ENCODE results near the gene MYOZ3.

MYOZ3 gene

DNA sequence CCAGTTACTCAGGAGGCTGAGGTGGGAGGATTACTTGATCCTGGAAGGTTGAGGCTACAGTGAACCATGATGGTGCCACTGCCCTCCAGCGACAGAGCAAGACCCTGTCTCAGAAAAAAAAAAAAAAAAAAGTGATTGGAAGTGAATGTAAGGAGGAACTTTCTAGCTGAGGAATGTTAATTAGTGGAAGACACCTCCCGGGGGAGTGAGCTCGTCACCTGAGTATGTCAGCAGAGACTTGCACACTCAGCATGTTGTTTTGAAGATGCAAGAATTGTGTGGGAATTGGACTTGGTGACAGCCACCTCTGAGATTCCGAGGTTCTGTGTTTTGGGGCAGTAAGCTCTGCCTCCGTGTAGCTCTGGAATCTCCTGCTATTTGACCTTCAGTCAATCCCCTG lies 17.0 kb upstream of the MYOZ3 start:
- DNase-seq, result no peak

GRCh38 chr5:150644514-150644913 lies 16.5 kb upstream of the MYOZ3 start:
- DNase-seq, result no peak

GRCh38 chr5:150645070-150645700 lies 15.9 kb upstream of the MYOZ3 start:
- no peak for DNase-seq

- no peak for DNase-seq
Measured at GRCh38 chr5:150647275-150648251, 13.5 kb upstream of the MYOZ3 start.

DNA sequence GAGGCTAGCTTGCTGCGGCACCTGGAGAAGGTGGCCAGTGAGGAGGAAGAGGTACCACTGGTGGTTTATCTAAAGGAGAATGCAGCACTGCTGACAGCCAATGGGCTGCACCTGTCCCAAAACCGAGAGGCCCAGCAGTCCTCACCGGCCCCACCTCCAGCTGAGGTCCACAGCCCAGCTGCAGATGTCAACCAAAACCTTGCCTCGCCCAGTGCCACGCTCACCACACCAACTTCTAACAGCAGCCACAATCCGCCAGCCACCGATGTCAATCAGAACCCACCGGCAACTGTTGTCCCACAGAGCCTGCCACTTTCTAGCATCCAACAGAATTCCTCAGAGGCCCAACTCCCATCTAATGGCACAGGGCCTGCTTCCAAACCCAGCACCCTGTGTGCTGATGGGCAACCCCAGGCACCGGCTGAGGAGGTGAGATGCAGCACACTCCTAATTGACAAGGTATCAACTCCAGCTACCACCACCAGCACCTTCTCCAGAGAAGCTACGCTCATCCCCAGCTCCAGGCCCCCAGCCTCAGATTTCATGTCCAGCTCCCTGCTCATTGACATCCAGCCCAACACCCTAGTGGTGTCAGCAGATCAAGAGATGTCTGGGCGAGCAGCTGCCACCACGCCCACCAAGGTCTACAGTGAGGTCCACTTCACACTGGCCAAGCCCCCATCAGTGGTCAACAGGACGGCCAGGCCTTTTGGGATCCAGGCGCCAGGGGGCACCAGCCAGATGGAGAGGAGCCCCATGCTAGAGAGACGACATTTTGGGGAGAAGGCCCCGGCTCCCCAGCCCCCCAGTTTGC lies 12.6 kb upstream of the MYOZ3 start:
- DNase-seq, result no peak

- DNase-seq, result no peak
Measured at GRCh38 chr5:150649108-150650020, 11.7 kb upstream of the MYOZ3 start.

DNA sequence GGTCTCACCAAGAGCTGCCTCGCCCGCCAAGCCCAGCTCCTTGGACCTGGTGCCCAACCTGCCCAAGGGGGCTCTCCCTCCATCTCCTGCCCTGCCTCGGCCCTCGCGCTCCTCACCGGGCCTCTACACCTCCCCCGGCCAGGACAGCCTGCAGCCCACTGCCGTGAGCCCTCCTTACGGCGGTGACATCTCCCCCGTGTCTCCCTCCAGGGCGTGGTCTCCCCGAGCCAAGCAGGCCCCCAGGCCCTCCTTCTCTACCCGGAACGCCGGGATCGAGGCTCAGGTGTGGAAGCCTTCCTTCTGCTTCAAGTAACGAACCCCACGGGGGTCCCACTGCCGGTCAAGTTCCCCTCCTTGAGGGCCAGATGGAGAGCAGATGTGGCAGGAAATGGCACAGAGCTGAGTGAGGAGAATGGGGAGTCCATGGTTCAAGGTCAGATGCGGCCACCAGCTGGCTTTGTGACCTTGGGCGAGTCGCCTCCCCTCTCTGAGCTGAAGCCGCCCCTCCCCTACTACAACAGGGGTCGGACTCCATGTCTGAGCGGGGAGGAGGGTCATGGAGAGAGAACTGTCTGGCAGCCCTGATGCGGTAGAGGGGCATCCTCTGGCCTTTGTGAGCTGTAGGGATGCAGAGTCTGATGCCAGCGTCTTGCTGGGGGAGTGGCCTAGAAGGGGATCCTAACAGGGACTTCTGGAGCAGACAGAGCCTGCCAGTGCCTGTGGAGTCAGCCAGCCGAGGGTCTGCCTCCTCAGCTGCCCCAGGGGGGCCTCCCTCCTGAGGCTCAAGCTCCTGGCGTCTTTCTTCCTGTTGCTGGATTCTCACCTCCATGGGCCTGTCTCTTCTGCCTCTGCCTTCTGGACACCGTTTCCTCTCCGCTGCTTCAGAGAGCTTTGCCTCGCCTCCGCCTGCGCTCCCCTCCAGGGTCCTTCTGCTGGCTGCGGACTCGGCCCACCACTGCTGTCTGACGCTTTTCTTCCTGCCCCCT lies 10.7 kb upstream of the MYOZ3 start:
- no peak for DNase-seq

DNA sequence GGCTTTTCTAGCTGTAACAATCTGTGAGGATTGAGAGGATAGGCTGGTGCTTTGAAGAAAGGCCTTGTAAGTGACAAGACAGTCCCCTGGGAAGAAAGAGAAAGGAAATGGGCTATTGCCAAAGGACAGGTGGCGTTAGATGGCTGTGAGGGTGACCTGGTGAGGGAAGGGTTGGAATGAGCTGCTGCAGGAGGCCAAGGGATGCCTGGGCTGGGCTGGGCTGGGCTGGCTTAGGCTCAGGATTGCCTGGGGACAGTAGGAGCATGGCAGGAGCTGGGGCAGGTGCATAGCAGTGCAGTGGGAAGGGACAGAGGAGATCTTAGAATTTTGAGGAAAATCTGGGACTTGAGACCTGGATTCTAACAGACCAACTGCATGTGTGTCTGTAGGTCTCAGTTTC lies 9.7 kb upstream of the MYOZ3 start:
- DNase-seq, result no peak

GRCh38 chr5:150651924-150652671 lies 9.0 kb upstream of the MYOZ3 start:
- DNase-seq, result no peak

- no peak for DNase-seq
Measured at GRCh38 chr5:150653145-150653761, 7.8 kb upstream of the MYOZ3 start.

- no peak for DNase-seq
Measured at GRCh38 chr5:150653762-150654556, 7.1 kb upstream of the MYOZ3 start.

- no peak for DNase-seq
Measured at GRCh38 chr5:150655221-150655620, 5.8 kb upstream of the MYOZ3 start.

DNA sequence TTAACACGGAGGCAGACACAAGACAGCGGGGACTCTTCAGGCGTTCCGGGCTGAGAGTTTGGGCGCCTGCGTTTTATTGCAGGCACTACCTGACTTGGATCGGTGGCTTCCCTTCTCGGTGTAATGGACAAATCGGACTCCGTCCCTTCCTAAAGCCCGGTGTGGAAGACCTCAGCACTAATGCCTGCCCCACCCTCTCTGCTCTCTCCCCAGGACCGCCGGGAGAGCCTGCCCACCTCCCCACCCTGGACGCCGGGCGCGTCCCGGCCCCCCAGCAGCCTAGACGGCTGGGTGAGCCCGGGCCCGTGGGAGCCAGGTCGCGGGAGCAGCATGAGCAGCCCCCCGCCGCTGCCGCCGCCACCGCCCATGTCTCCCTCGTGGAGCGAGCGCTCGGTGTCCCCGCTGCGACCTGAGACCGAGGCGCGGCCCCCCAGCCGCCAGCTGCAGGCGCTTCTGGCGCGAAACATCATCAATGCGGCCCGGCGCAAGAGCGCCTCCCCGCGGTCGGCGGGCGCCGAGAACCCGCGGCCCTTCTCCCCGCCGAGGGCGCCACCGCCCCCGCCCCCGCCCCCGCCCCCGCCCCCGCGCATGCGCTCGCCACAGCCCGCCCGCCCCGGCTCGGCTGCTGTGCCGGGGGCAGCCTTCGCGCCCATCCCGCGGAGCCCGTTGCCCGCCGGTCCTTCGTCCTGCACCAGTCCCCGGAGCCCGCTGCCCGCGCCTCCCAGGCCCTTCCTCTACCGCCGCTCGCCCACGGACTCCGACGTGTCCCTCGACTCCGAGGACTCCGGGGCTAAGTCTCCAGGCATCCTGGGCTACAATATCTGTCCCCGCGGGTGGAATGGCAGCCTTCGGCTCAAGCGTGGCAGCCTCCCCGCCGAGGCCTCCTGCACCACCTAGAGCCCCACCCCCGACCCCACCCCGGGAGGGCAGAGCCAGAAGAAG lies 4.6 kb upstream of the MYOZ3 start:
- DNase-seq, result peak; percentile 75

GRCh38 chr5:150658121-150658520 lies 2.9 kb upstream of the MYOZ3 start:
- no peak for DNase-seq

DNA sequence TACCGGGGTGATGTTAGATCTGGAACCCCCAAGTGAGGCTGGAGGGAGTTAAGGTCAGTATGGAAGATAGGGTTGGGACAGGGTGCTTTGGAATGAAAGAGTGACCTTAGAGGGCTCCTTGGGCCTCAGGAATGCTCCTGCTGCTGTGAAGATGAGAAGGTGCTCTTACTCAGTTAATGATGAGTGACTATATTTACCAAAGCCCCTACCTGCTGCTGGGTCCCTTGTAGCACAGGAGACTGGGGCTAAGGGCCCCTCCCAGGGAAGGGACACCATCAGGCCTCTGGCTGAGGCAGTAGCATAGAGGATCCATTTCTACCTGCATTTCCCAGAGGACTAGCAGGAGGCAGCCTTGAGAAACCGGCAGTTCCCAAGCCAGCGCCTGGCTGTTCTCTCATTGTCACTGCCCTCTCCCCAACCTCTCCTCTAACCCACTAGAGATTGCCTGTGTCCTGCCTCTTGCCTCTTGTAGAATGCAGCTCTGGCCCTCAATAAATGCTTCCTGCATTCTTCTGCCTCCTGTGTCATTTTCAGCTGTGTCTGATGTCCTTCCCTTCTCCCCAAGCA lies 2.3 kb upstream of the MYOZ3 start:
- DNase-seq, result no peak

DNA sequence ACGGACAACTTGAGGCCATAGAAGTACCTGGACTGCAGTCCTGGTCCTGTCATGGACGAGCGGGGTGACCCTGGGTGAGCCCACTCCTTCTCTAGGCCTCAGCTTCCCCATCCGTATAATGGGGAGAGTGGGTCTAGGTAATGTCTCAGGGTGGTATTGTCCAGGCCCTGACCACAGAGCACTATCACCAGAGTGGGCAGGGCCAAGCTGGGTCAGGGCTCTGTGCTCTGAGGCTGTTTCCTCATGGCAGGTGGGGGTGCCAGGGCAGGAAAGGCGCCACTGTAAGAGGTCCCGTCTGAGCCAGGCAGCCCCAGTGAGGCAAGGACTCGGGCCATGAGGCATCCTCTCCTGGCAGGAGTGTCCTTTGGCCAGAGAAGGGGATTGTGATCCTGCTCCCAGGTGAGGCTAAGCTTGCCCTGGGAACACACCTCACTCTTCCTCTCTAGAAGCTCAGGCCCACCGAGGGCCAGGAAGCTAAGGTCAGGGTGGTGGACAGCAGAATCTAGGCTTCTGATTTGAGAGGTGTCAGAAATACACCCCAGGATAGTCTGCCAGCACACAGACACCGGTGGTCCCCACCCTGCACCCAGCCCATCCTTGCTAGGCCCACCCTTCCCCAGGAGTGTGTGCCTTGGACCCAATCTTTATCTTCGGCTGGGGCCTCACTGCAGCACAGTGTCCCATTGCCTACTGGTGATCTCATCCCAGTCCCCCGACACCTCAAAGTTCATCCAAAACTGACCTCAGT lies 1.5 kb upstream of the MYOZ3 start:
- no peak for DNase-seq

Data from stimulated activated CD8-positive, alpha-beta memory T cell treated with anti-CD3 and anti-CD28 coated beads, Interleukin-4, amount 100 ng/mL, for 48 hours (primary cell).